NCI-H510A treated with DMSO at 0.1 percent for 48 hours (cell line): ENCODE measurements around the gene GUCY2F.

Source experiments
- DNase-seq: peaks from one replicate; lab custom pipeline; 2025; lab: John Stamatoyannopoulos, UW

Gene GUCY2F

GRCh38 chrX:109343671-109344070 is 138.2 kb downstream of the GUCY2F start:
- no peak for DNase-seq

- DNase-seq = no peak
Measured at GRCh38 chrX:109336141-109336540, 145.7 kb downstream of the GUCY2F start.

- no peak for DNase-seq
Measured at GRCh38 chrX:109327251-109327650, 154.6 kb downstream of the GUCY2F start.
